Spleen (tissue), 7 donors: ENCODE data around the gene TACC2.

Experiments
- POLR2A ChIP-seq, 3 donors: fragments of 450-650 bp; IDR thresholded peaks; one replicate each; pipeline ENCODE4 v1.5.1; 2017; ENCODE audit warnings: antibody characterized with exemption in 3 of 3, mild to moderate bottlenecking in 1 of 3
- POLR2AphosphoS5 ChIP-seq, 3 donors: sonication (generic); formaldehyde crosslinking; IDR thresholded peaks; one replicate each; pipeline ENCODE4 v1.5.1; 2017; ENCODE audit warnings: antibody characterized with exemption in 3 of 3
- TF ChIP-seq, protein P1 (sequence below), 11 experiments: fragments of 200-600 bp in 7 of 11; fragments of 450-650 bp in 4 of 11; sonication (generic) in 4 of 11; IDR thresholded peaks in 8 of 11; conservative IDR thresholded peaks in 3 of 11; 1 replicate in 7 of 11; 2 replicates in 4 of 11; pipeline versions ENCODE4 v1.4.0 to v1.8.0; 2016 to 2021; ENCODE audit warnings: antibody characterized with exemption in 11 of 11, inconsistent platforms in 4 of 11, mild to moderate bottlenecking in 1 of 11
- donor health status: DM: no; HTN: no; CAD: no; lungs with moderate emphysema.
- donor health status: DM: no; HTN: no; CAD: no.
- donor health status: DM: no; HTN: no; CAD: no.

DNA sequence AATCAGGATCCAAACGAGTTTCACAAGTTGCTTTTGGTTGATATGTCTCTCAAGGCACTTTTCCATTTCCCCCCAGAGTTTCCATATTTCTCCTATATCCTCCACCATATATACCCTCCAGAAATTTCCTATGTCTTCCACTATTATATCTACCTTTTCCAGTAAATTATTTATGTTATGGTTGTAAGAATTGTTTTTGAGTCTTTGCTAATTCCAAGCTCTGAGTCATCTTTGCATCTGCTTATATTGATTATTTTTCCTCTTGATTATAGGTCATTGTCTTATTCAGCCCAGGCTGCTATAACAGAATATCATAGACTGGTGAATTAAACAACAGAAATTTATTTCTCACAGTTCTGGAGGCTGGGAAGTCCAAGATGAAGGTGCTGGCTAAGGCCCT is 12.7 kb downstream of the TACC2 start:
- TF ChIP-seq POLR2A (IDR thresholded peaks at IDR 0.05) = no peak
- TF ChIP-seq, protein P1, sequence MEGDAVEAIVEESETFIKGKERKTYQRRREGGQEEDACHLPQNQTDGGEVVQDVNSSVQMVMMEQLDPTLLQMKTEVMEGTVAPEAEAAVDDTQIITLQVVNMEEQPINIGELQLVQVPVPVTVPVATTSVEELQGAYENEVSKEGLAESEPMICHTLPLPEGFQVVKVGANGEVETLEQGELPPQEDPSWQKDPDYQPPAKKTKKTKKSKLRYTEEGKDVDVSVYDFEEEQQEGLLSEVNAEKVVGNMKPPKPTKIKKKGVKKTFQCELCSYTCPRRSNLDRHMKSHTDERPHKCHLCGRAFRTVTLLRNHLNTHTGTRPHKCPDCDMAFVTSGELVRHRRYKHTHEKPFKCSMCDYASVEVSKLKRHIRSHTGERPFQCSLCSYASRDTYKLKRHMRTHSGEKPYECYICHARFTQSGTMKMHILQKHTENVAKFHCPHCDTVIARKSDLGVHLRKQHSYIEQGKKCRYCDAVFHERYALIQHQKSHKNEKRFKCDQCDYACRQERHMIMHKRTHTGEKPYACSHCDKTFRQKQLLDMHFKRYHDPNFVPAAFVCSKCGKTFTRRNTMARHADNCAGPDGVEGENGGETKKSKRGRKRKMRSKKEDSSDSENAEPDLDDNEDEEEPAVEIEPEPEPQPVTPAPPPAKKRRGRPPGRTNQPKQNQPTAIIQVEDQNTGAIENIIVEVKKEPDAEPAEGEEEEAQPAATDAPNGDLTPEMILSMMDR (IDR thresholded peaks at IDR 0.05 in 8 of 11, conservative IDR thresholded peaks at IDR 0.05 in 3 of 11) = no peak
- no peak for TF ChIP-seq POLR2AphosphoS5 (IDR thresholded peaks at IDR 0.05)
